Measurements from ENCODE around the gene CDC34. TPM values are rescaled to one million over a fixed set of nuclear protein-coding genes. Genes with fewer than 3 reads are reported as not detected.

The CDC34 gene
- total RNA-seq, 1 donor from 2014 or later: 124 TPM

GRCh38 chr19:572743-573518 is 41.4 kb downstream of the CDC34 start:
- no peak for TF ChIP-seq CTCF (IDR thresholded peaks at IDR 0.05)
- no peaks in the 10 kb centered on the region for H3K27me3 ChIP-seq
- intact Hi-C loops (cut with DNase I): loop anchor here (1.0 to 5.0 kb wide), 4 partner anchors 42 to 224 kb away; partner anchors contain the start of genes CDC34, POLRMT, PTBP1 and TPGS1
- H3K4me3 ChIP-seq: peak overlapping the region; percentile 72 to 100
- H3K27ac ChIP-seq: peak overlapping the region; percentile 74 to 89
- no peak for DNase-seq (ENCODE audit: low spot score in 2 of 2)
- H3K9me3 ChIP-seq: no peaks in the 10 kb centered on the region
- peaks cover under 1 to 3% of the 10 kb centered on the region in 2 donors for H3K36me3 ChIP-seq
- H3K4me1 ChIP-seq: peaks cover 11 to 39% of the 10 kb centered on the region in 2 donors

- Histone ChIP-seq H3K4me3 (peak overlapping the region; percentile 72 to 100), H3K36me3 (peaks cover 5 to 9% of the 10 kb centered on the region in 2 donors), H3K27me3 (no peaks in the 10 kb centered on the region), H3K9me3 (no peaks in the 10 kb centered on the region), H3K27ac (no peak overlapping the region), H3K4me1 (peaks cover 11 to 39% of the 10 kb centered on the region in 2 donors)
- DNase-seq (ENCODE audit: low spot score in 2 of 2): no peak
- intact Hi-C loops (cut with DNase I): loop anchor here (5.0 kb wide), 2 partner anchors 59 to 224 kb away; partner anchors contain the start of genes POLRMT and PTBP1
- TF ChIP-seq CTCF (IDR thresholded peaks at IDR 0.05): no peak
Measured at GRCh38 chr19:573519-573825, 41.9 kb downstream of the CDC34 start.

GRCh38 chr19:574658-575526 is 43.3 kb downstream of the CDC34 start:
- Histone ChIP-seq H3K36me3 (peaks cover 9 to 20% of the 10 kb centered on the region in 2 donors), H3K4me3 (peak overlapping the region; percentile 11 to 100), H3K27me3 (no peaks in the 10 kb centered on the region), H3K4me1 (peaks cover 11 to 39% of the 10 kb centered on the region in 2 donors), H3K9me3 (no peaks in the 10 kb centered on the region), H3K27ac (peak overlapping the region in 1 of 2 donors; percentile 44)
- no peak for DNase-seq (ENCODE audit: low spot score in 2 of 2)
- intact Hi-C loops (cut with DNase I): loop anchor here (5.0 kb wide), 2 partner anchors 57 to 222 kb away; partner anchors contain the start of genes POLRMT and PTBP1
- no peak for TF ChIP-seq CTCF (IDR thresholded peaks at IDR 0.05)

GRCh38 chr19:575527-576506 is 44.3 kb downstream of the CDC34 start:
- peak overlapping the region; percentile 11 to 100 for H3K4me3 ChIP-seq
- intact Hi-C loops (cut with DNase I): no loop called here
- H3K27ac ChIP-seq: peak overlapping the region in 1 of 2 donors; percentile 44
- DNase-seq (ENCODE audit: low spot score in 2 of 2): no peak
- no peaks in the 10 kb centered on the region for H3K9me3 ChIP-seq
- no peak for TF ChIP-seq CTCF (IDR thresholded peaks at IDR 0.05)
- H3K4me1 ChIP-seq: peaks cover 11 to 38% of the 10 kb centered on the region in 2 donors
- H3K36me3 ChIP-seq: peaks cover 14 to 28% of the 10 kb centered on the region in 2 donors
- H3K27me3 ChIP-seq: no peaks in the 10 kb centered on the region

Data from ascending aorta (tissue), 2 donors.